H1 (cell line): ENCODE results near the gene CCDC71. TPM values are rescaled to one million over a fixed set of nuclear protein-coding genes. Genes with fewer than 3 reads are reported as not detected.

ENCODE experiments used
- CTCF ChIA-PET: fragments of 300-600 bp; sonication (Branson Sonifier 250); formaldehyde crosslinking; loops from one replicate; lab custom pipeline; 2021; ENCODE audit not compliant: partially characterized antibody; lab: Charles Lee
- POLR2A ChIA-PET: fragments of 300-600 bp; sonication (Branson Sonifier 250); formaldehyde crosslinking; loops from one replicate; lab custom pipeline; 2021; ENCODE audit warnings: inconsistent platforms; ENCODE audit not compliant: partially characterized antibody; lab: Charles Lee
- DNase-seq, 2 experiments: peaks; one replicate each; pipeline versions ENCODE4 v3.0.0 to v3.0.0-alpha.2; 2010 to 2022; ENCODE audit warnings: low spot score in 2 of 2, low read depth in 1 of 2, mixed read lengths in 1 of 2
- FAIRE-seq: peaks from 2 replicates; lab custom pipeline; 2011; peaks lifted over from hg19 to GRCh38; lab: Jason Lieb, UNC
- H2AFZ ChIP-seq: 2 replicates; pipeline ENCODE4 v1.8.1; 2012; ENCODE audit warnings: low read length, inconsistent platforms
- H2AK5ac ChIP-seq: 2 replicates; pipeline ENCODE4 v1.6.1; 2013; ENCODE audit warnings: low read depth, low read length
- H2BK120ac ChIP-seq: replicated peaks from 2 replicates; pipeline ENCODE3; 2013; ENCODE audit warnings: low read depth, low read length, inconsistent platforms
- H2BK12ac ChIP-seq: 2 replicates; pipeline ENCODE4 v1.6.1; 2013; ENCODE audit warnings: low read depth, low read length
- H2BK15ac ChIP-seq: 2 replicates; pipeline ENCODE4 v1.6.1; 2013; ENCODE audit warnings: low read length
- H2BK20ac ChIP-seq: 2 replicates; pipeline ENCODE4 v1.6.1; 2013; ENCODE audit warnings: low read length
- H2BK5ac ChIP-seq: 2 replicates; pipeline ENCODE4 v1.6.1; 2013; ENCODE audit warnings: low read depth, low read length
- H3K14ac ChIP-seq: 2 replicates; pipeline ENCODE4 v1.6.1; 2013; ENCODE audit warnings: inconsistent platforms; ENCODE audit not compliant: insufficient read length
- H3K18ac ChIP-seq: 2 replicates; pipeline ENCODE4 v1.6.1; 2013; ENCODE audit warnings: low read length; ENCODE audit errors: extremely low read depth
- H3K23ac ChIP-seq: 2 replicates; pipeline ENCODE4 v1.6.1; 2013; ENCODE audit warnings: inconsistent platforms; ENCODE audit not compliant: insufficient read length
- H3K23me2 ChIP-seq: 2 replicates; pipeline ENCODE4 v1.6.1; 2013; ENCODE audit warnings: low read depth, low read length
- H3K27ac ChIP-seq: 2 replicates; pipeline ENCODE4 v1.6.1; 2011; ENCODE audit warnings: low read depth, low read length, inconsistent platforms
- H3K27me3 ChIP-seq, 4 experiments: replicated peaks in 1 of 4; 1 replicate in 1 of 4; 2 replicates in 3 of 4; pipeline versions ENCODE4 v1.6.1 to v1.8.1; 2011 to 2013; ENCODE audit warnings: low read length in 3 of 4, mild to moderate bottlenecking in 3 of 4, inconsistent platforms in 2 of 4, mixed read lengths in 2 of 4, moderate library complexity in 1 of 4; ENCODE audit not compliant: control insufficient read depth in 3 of 4, insufficient read depth in 3 of 4; ENCODE audit errors: extremely low read depth in 1 of 4
- H3K36me3 ChIP-seq, 4 experiments: 2 replicates each; pipeline versions ENCODE4 v1.6.1 to v1.8.1; 2011 to 2013; ENCODE audit warnings: mild to moderate bottlenecking in 4 of 4, low read length in 3 of 4, moderate library complexity in 2 of 4, control low read depth in 1 of 4, inconsistent platforms in 1 of 4; ENCODE audit not compliant: insufficient read depth in 4 of 4, control insufficient read depth in 2 of 4
- H3K4ac ChIP-seq: replicated peaks from 2 replicates; pipeline ENCODE3; 2013; ENCODE audit warnings: low read length, low read depth, mixed read lengths, inconsistent platforms; ENCODE audit not compliant: insufficient read length
- H3K4me1 ChIP-seq, 4 experiments: replicated peaks in 1 of 4; 1 replicate in 1 of 4; 2 replicates in 3 of 4; pipeline versions ENCODE4 v1.6.1 to v1.8.1; 2011 to 2013; ENCODE audit warnings: low read length in 3 of 4, inconsistent platforms in 2 of 4, mixed read lengths in 1 of 4; ENCODE audit not compliant: insufficient read depth in 4 of 4, control insufficient read depth in 3 of 4
- H3K4me2 ChIP-seq, 2 experiments: 2 replicates each; pipeline versions ENCODE4 v1.6.1 to v1.8.1; 2011 to 2013; ENCODE audit warnings: low read depth in 2 of 2, low read length in 2 of 2, control low read depth in 1 of 2, inconsistent platforms in 1 of 2, mild to moderate bottlenecking in 1 of 2; ENCODE audit not compliant: insufficient read depth in 1 of 2
- H3K4me3 ChIP-seq, 4 experiments: fragments of 200-600, 300-600 bp in 1 of 4; sonication (generic), shearing (Covaris generic), sonication (Bioruptor Twin) in 1 of 4; 2 replicates each; pipeline versions ENCODE4 v1.5.1 to v1.8.1; 2011 to 2016; ENCODE audit warnings: low read length in 4 of 4, low read depth in 3 of 4, control low read depth in 2 of 4, inconsistent platforms in 2 of 4, mild to moderate bottlenecking in 2 of 4, mixed read lengths in 1 of 4, moderate library complexity in 1 of 4; ENCODE audit not compliant: insufficient read depth in 2 of 4; ENCODE audit errors: extremely low read depth in 1 of 4
- H3K56ac ChIP-seq: replicated peaks from 2 replicates; pipeline ENCODE3; 2013; ENCODE audit warnings: low read depth, mild to moderate bottlenecking, mixed read lengths, low read length, inconsistent platforms; ENCODE audit not compliant: insufficient read length
- H3K79me1 ChIP-seq: 2 replicates; pipeline ENCODE4 v1.6.1; 2013; ENCODE audit warnings: low read depth, low read length, control low read depth
- H3K79me2 ChIP-seq, 2 experiments: 2 replicates each; pipeline versions ENCODE4 v1.6.1 to v1.8.1; 2012 to 2013; ENCODE audit warnings: low read length in 2 of 2, mild to moderate bottlenecking in 2 of 2, inconsistent platforms in 1 of 2; ENCODE audit not compliant: insufficient read depth in 2 of 2, control insufficient read depth in 1 of 2
- H3K9ac ChIP-seq, 4 experiments: replicated peaks in 1 of 4; 1 replicate in 1 of 4; 2 replicates in 3 of 4; pipeline versions ENCODE4 v1.6.1 to v1.8.1; 2011 to 2013; ENCODE audit warnings: low read depth in 3 of 4, low read length in 3 of 4, control low read depth in 2 of 4, mild to moderate bottlenecking in 2 of 4, moderate library complexity in 2 of 4, inconsistent platforms in 1 of 4; ENCODE audit errors: extremely low read depth in 1 of 4
- H3K9me3 ChIP-seq, 2 experiments: 2 replicates each; pipeline versions ENCODE4 v1.6.1 to v1.8.1; 2012 to 2013; ENCODE audit warnings: mild to moderate bottlenecking in 2 of 2, moderate library complexity in 2 of 2, control low read depth in 1 of 2, inconsistent platforms in 1 of 2, low read depth in 1 of 2, low read length in 1 of 2, mixed read lengths in 1 of 2; ENCODE audit not compliant: insufficient read depth in 2 of 2
- H4K20me1 ChIP-seq, 2 experiments: replicated peaks in 1 of 2; 2 replicates each; pipeline versions ENCODE3 to v1.8.1; 2011 to 2013; ENCODE audit warnings: inconsistent platforms in 2 of 2, low read length in 2 of 2, mild to moderate bottlenecking in 1 of 2; ENCODE audit not compliant: insufficient read depth in 2 of 2, control insufficient read depth in 1 of 2
- H4K5ac ChIP-seq: 2 replicates; pipeline ENCODE4 v1.6.1; 2013; ENCODE audit warnings: low read length, low read depth, mixed read lengths, inconsistent platforms; ENCODE audit not compliant: insufficient read length
- H4K8ac ChIP-seq: 2 replicates; pipeline ENCODE4 v1.8.0; 2013; ENCODE audit warnings: mild to moderate bottlenecking, moderate library complexity, low read length, inconsistent platforms; ENCODE audit not compliant: insufficient read depth; ENCODE audit errors: extremely low read depth
- H4K91ac ChIP-seq: replicated peaks from 2 replicates; pipeline ENCODE3; 2013; ENCODE audit warnings: low read length, mixed read lengths, inconsistent platforms; ENCODE audit not compliant: insufficient read length
- CBX5 ChIP-seq: fragments of 300-800, 300-1000 bp; sonication (generic); IDR thresholded peaks from 2 replicates; pipeline ENCODE4 v1.7.1; 2016; ENCODE audit warnings: antibody characterized with exemption, low read length, low read depth
- CTBP2 ChIP-seq: IDR thresholded peaks from 2 replicates; pipeline ENCODE4 v1.7.0; 2011; ENCODE audit warnings: borderline replicate concordance, mild to moderate bottlenecking, moderate library complexity, mixed read lengths, low read length; ENCODE audit not compliant: insufficient read depth, insufficient read length
- E2F6 ChIP-seq: IDR thresholded peaks from 2 replicates; pipeline ENCODE4 v1.6.1; 2012; ENCODE audit warnings: inconsistent platforms
- EZH2 ChIP-seq: fragments of 200-600 bp; sonication (generic); IDR thresholded peaks from 2 replicates; pipeline ENCODE4 v1.7.1; 2012; ENCODE audit warnings: low read depth, mild to moderate bottlenecking, moderate library complexity, low read length, inconsistent platforms; ENCODE audit not compliant: severe bottlenecking
- GABPA ChIP-seq: IDR thresholded peaks from 2 replicates; pipeline ENCODE4 v1.6.1; 2011; ENCODE audit warnings: mild to moderate bottlenecking, low read length, moderate library complexity, borderline replicate concordance; ENCODE audit not compliant: insufficient read depth
- MAFK ChIP-seq: IDR thresholded peaks from 2 replicates; pipeline ENCODE4 v1.6.1; 2012; ENCODE audit warnings: low read depth, mild to moderate bottlenecking, improper control_type of control experiment, low read length
- MAX ChIP-seq: IDR thresholded peaks from 2 replicates; pipeline ENCODE4 v1.6.1; 2012; ENCODE audit warnings: inconsistent platforms
- SIX5 ChIP-seq: IDR thresholded peaks from 2 replicates; pipeline ENCODE4 v1.6.1; 2011; ENCODE audit warnings: mild to moderate bottlenecking, low read depth, low read length
- TAF7 ChIP-seq: optimal IDR thresholded peaks from 2 replicates; pipeline ENCODE3; 2011; ENCODE audit warnings: low read depth, mild to moderate bottlenecking, inconsistent platforms, low read length, moderate library complexity, borderline replicate concordance
- TEAD4 ChIP-seq: IDR thresholded peaks from 2 replicates; pipeline ENCODE4 v1.6.1; 2012; ENCODE audit warnings: low read depth, low read length, inconsistent platforms, mixed read lengths
- WGBS, 2 experiments: shearing (Covaris generic) in 1 of 2; methylation state at CpG; one replicate each; pipeline versions ENCODE4 v1.1.6 to v1.1.7; 2013 to 2015; ENCODE audit warnings: low lambda C conversion rate in 2 of 2, mixed read lengths in 2 of 2, inconsistent platforms in 1 of 2, low coverage in 1 of 2, missing lambda C conversion rate in 1 of 2; ENCODE audit not compliant: insufficient replicate concordance in 2 of 2, insufficient coverage in 1 of 2, insufficient read length in 1 of 2; ENCODE audit errors: extremely low coverage in 1 of 2, missing lambda C conversion rate in 1 of 2; 5-methylcytosine and 5-hydroxymethylcytosine counted together
- polyA plus RNA-seq, 7 experiments: library from polyadenylated mRNA; depleted of rRNA in 3 of 7; stranded (reverse) in 5 of 7; unstranded in 2 of 7; fragments of >200 nt in 5 of 7; fragments of 200-250 nt in 2 of 7; gene quantifications; 1 replicate in 5 of 7; 2 replicates in 1 of 7; 4 replicates in 1 of 7; pipeline versions ENCODE4 v1.2.1 to v1.2.3, GENCODE V29; 2011 to 2013; ENCODE audit warnings: missing spikeins in 2 of 7, mixed read lengths in 2 of 7
- total RNA-seq: library from RNA; stranded (reverse); fragmentation: NEBNext Ultra II Directional; extraction: Animal tissue kit (Norgen Biotek cat#: 25700); gene quantifications from 2 replicates; pipeline ENCODE4 v1.2.1, GENCODE V29; 2021

The CCDC71 gene
- total and polyA plus RNA-seq, 2 of the 8 experiments (the other 6 are each of a cell fraction or from before 2014, with no cell fraction given) = 26.7 to 57.4 TPM

- H2BK120ac ChIP-seq = no peak overlapping the region
- no peak overlapping the region for H3K4me3 ChIP-seq
- no peak overlapping the region for H2BK12ac ChIP-seq
- no peak overlapping the region for H3K18ac ChIP-seq
- H4K91ac ChIP-seq = no peak overlapping the region
- no peak overlapping the region for H2BK15ac ChIP-seq
- H3K79me2 ChIP-seq = peaks cover 0 to 10% of the 10 kb centered on the region in 2 experiments; a peak in 2 of 4 replicates
- no peak for FAIRE-seq
- no peak overlapping the region for H3K9ac ChIP-seq
- no peak overlapping the region for H2AK5ac ChIP-seq
- ChIA-PET POLR2A (interaction anchor here (1.2 to 25.5 kb wide), 4 partner anchors 9 to 102 kb away, joined by 3 to 508 read pairs (median 11); partner anchors contain the start of genes LAMB2, NDUFAF3, QARS1 and QRICH1), CTCF (interaction anchor here (0.9 to 4.4 kb wide), 3 partner anchors 9 to 72 kb away, joined by 3 to 20 read pairs (median 8); partner anchors contain the start of gene LAMB2)
- H4K5ac ChIP-seq = no peak overlapping the region
- WGBS, 2 experiments = 89% methylated on average over 17 of the region's 17 CpGs; no CpG with 5 or more reads in 1 of the 2 experiments
- peaks cover 5% of the 10 kb centered on the region for H3K23me2 ChIP-seq
- H3K27me3 ChIP-seq = no peaks in the 10 kb centered on the region
- TF ChIP-seq MAFK (no peak), CBX5 (no peak), CTBP2 (no peak), EZH2 (no peak), E2F6 (no peak), SIX5 (no peak), TEAD4 (no peak), TAF7 (no peak), MAX (no peak), GABPA (no peak)
- no peak overlapping the region for H2BK20ac ChIP-seq
- H3K9me3 ChIP-seq = no peaks in the 10 kb centered on the region
- H3K23ac ChIP-seq = no peak overlapping the region
- no peak overlapping the region for H2AFZ ChIP-seq
- H3K56ac ChIP-seq = no peak overlapping the region
- no peak overlapping the region for H3K27ac ChIP-seq
- no peak overlapping the region for H4K8ac ChIP-seq
- H3K4me2 ChIP-seq = no peak overlapping the region
- peaks cover 0 to 11% (median 6%) of the 10 kb centered on the region in 4 experiments; a peak in 5 of 7 replicates for H3K4me1 ChIP-seq
- H3K36me3 ChIP-seq = peaks cover 5 to 25% (median 13%) of the 10 kb centered on the region in 4 experiments; a peak in 7 of 8 replicates
- no peak overlapping the region for H2BK5ac ChIP-seq
- no peak overlapping the region for H3K4ac ChIP-seq
- H4K20me1 ChIP-seq = no peaks in the 10 kb centered on the region
- H3K79me1 ChIP-seq = peaks cover 9% of the 10 kb centered on the region
- no peak overlapping the region for H3K14ac ChIP-seq
- no peak for DNase-seq
Measured at GRCh38 chr3:49123687-49124086, 42.4 kb downstream of the CCDC71 start.
